Measurements from ENCODE around the gene CTSL. TPM values are rescaled to one million over a fixed set of nuclear protein-coding genes. Genes with fewer than 3 reads are reported as not detected.

The CTSL gene
- polyA plus RNA-seq, 3 donors, result 72.8 to 608 (median 181) TPM

Other genes starting within 250 kb of the CTSL start
- gene DAPK1, start 228.3 kb upstream of the CTSL start, polyA plus RNA-seq, result 10 to 100 TPM in 2 of 3 donors, 1 to 10 TPM in 1; 7.4 to 39.8 (median 12.8) TPM
- gene SPATA31E1, start 156.8 kb downstream of the CTSL start, polyA plus RNA-seq, result not detected
- not detected for gene SPATA31C1, start 191.8 kb downstream of the CTSL start, polyA plus RNA-seq
- gene CDK20, start 248.4 kb downstream of the CTSL start, polyA plus RNA-seq, result 1 to 10 TPM; 2.9 to 4.2 (median 3.5) TPM

All from adipose tissue (tissue), 3 donors.